ENCODE data around the gene EXOC3L2. TPM values are rescaled to one million over a fixed set of nuclear protein-coding genes. Genes with fewer than 3 reads are reported as not detected.
A peak's percentile ranks its signal among the peaks of the same experiment; 100 is the strongest.

The EXOC3L2 gene
- total RNA-seq, 1 donor from 2014 or later = 1.8 TPM

DNA sequence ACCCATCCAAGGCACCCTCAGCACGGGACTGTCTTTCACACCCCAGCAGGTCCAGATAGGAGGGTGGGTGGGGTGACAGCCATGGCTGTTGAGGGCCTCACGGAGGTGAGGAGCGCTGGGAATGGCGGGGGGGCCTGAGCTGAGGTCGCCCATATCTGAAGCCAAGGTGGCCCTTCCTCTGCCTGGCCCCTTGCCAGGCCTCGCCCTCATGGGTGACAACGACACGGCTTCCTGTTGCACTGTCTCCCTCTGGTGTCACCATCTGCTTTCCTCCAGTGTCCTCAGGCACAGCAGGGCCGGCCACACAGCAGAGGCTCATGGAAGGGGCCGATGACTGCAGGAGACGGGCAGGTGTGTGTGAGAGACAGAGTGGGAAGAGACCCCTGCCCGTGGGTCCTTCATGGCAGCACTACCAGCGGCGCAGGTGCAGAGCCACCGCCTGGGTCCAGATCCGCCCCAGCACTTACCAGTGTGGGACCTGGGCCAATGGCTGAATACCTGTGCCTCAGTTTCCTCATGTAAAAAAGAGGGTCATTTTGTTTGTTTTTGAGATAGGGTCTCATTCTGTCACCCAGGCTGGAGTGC is 76.3 kb downstream of the EXOC3L2 start:
- no peaks in the 10 kb centered on the region for H3K27me3 ChIP-seq (ENCODE audit: low read depth)
- peaks cover 50% of the 10 kb centered on the region for H3K4me1 ChIP-seq
- H3K36me3 ChIP-seq = no peaks in the 10 kb centered on the region
- intact Hi-C loops (cut with micrococcal nuclease) = no loop called here
- no peak overlapping the region for H3K27ac ChIP-seq (replicated peaks)
- TF ChIP-seq, protein P1, sequence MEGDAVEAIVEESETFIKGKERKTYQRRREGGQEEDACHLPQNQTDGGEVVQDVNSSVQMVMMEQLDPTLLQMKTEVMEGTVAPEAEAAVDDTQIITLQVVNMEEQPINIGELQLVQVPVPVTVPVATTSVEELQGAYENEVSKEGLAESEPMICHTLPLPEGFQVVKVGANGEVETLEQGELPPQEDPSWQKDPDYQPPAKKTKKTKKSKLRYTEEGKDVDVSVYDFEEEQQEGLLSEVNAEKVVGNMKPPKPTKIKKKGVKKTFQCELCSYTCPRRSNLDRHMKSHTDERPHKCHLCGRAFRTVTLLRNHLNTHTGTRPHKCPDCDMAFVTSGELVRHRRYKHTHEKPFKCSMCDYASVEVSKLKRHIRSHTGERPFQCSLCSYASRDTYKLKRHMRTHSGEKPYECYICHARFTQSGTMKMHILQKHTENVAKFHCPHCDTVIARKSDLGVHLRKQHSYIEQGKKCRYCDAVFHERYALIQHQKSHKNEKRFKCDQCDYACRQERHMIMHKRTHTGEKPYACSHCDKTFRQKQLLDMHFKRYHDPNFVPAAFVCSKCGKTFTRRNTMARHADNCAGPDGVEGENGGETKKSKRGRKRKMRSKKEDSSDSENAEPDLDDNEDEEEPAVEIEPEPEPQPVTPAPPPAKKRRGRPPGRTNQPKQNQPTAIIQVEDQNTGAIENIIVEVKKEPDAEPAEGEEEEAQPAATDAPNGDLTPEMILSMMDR (IDR thresholded peaks at IDR 0.05; ENCODE audit: borderline replicate concordance) = no peak
- no peaks in the 10 kb centered on the region for H3K9me3 ChIP-seq (replicated peaks)
- peak; percentile 13 for DNase-seq
- no peak overlapping the region for H3K4me3 ChIP-seq

DNA sequence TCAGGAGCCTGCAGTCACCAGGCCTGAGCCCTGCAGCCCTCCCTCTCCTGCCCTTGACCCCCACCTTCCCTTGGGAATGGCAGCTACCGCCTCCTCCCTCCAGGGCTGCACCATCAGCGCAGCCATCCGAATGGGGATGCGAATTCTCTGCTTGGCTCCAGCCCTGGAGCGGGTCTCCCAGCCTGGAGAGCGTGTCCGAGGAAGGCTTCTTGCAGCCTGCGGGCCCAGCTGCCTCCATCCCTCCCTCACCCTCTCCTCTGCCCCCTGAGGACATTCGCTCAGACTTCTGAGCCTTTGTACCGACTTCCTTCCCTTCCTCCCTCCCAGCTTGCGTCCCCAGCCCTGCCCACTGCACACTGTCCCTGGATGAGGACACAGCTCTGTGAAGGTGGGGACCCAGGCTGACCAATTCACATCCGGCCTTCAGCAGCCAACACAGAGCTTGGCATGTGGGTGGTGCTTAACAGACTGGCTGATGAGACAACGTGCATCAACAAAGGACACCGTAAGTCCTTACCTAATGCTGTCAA is 78.4 kb downstream of the EXOC3L2 start:
- Histone ChIP-seq H3K9me3 (replicated peaks) (no peaks in the 10 kb centered on the region), H3K27ac (replicated peaks) (peak overlapping the region; percentile 72), H3K27me3 (ENCODE audit: low read depth) (peaks cover 8% of the 10 kb centered on the region), H3K4me3 (peak overlapping the region; percentile 19), H3K36me3 (no peaks in the 10 kb centered on the region), H3K4me1 (peaks cover 45% of the 10 kb centered on the region)
- TF ChIP-seq, protein P1 (IDR thresholded peaks at IDR 0.05; ENCODE audit: borderline replicate concordance) = no peak
- intact Hi-C loops (cut with micrococcal nuclease) = no loop called here
- DNase-seq = peak; percentile 29

DNA sequence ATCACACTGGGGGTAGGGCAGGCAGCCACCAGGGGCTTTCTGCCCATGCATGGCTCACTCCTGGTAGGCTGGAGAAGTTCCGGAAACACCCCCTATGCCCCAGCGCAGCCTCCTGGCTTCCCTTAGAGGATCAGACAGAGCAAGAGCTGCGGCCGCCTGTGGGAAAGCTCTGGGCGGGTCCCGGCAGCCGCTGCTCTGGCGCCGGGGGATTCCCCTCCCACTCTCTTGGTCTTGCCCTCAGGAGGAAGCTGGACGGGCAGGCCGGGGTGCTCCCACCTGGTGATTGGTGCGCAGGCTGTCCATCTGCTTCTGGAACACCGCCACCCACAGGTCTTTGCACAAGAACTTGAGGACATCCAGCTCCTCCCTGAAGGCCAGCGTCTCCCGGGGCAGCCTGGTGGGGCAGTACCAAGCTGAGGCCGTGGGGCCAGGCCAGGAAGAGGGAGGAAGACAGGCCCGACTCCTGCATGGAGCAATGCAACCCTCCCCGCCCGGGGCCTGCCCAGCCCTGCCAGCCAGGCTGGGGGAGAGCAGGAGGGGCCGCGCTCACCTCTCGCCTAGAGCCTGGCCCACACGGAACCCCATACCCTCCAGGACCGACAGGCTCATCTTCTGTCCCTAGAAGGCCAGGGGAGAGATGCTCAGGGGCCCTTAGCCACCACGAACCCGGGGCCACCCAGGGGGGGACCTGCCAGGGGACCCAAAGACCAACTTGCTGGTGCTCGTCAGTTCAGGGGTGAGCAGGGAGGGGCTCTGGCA is 80.5 kb downstream of the EXOC3L2 start:
- intact Hi-C loops (cut with micrococcal nuclease) = no loop called here
- peaks cover 28% of the 10 kb centered on the region for H3K27me3 ChIP-seq (ENCODE audit: low read depth)
- peak; percentile 45 for DNase-seq
- peak overlapping the region; percentile 25 for H3K4me3 ChIP-seq
- H3K27ac ChIP-seq (replicated peaks) = peak overlapping the region; percentile 37
- no peaks in the 10 kb centered on the region for H3K9me3 ChIP-seq (replicated peaks)
- TF ChIP-seq, protein P1 (IDR thresholded peaks at IDR 0.05; ENCODE audit: borderline replicate concordance) = no peak
- peaks cover 35% of the 10 kb centered on the region for H3K4me1 ChIP-seq
- no peaks in the 10 kb centered on the region for H3K36me3 ChIP-seq

DNA sequence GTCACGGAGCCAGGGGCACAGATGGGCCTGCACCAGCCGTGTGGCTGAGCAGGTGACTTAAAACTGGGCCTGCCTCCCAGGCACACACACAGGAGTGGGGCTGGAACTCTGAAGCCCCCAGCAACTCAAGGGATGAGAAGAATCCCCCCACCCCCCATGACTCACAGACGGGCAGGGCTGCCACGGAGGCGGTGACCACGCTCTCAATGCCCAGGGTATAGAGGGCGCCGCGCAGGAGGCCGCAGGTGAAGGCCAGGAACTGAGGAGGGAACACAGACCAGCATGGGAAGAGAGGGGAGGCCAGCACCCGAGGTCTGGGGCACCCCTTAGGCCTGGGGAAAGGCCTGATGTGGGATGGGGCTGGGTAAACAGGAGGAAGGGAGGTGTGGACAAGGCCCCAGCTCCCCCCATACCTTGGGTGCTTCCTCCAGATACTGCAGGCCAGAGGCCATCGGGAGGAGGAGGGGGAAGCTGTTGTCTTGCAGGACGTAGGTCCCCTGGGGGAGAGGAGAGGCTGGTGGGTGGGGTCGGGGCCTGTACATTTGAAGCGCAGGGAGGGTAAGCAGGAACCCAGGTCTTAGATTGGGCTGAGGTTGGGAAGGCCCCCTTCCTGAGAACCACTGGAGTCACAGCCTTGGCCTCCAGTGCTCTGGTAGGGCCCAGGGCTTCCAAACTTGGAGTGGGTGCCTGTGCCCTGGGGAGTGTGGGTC is 81.3 kb downstream of the EXOC3L2 start:
- H3K4me3 ChIP-seq = peak overlapping the region; percentile 25
- peaks cover 35% of the 10 kb centered on the region for H3K4me1 ChIP-seq
- H3K27ac ChIP-seq (replicated peaks) = peak overlapping the region; percentile 37
- H3K9me3 ChIP-seq (replicated peaks) = no peaks in the 10 kb centered on the region
- no peaks in the 10 kb centered on the region for H3K36me3 ChIP-seq
- intact Hi-C loops (cut with micrococcal nuclease) = no loop called here
- no peak for DNase-seq
- TF ChIP-seq, protein P1 (IDR thresholded peaks at IDR 0.05; ENCODE audit: borderline replicate concordance) = no peak
- H3K27me3 ChIP-seq (ENCODE audit: low read depth) = peaks cover 37% of the 10 kb centered on the region

DNA sequence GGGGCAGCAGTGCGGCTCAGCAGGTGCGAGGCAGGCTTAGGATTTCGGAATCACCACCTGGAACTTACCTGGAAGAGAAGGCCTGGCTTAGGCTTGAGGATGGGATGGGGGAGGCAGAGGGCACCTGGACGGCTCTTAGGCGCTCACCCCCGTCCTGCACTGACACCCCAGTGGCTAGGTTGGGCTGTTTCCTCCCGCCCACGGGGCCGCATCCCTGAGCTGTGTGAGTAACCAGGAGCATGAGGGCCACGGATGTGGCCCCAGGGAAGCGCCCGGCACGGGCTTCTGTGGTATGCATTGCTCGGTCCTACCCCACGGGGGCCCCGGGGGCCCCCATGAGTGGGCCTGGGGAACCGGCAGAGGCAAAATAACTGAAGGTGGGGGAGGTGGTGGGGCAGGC is 82.1 kb downstream of the EXOC3L2 start:
- intact Hi-C loops (cut with micrococcal nuclease) = no loop called here

More for the DNA sequence above, 82.1 kb downstream of the EXOC3L2 start:
- H3K4me1 ChIP-seq = peaks cover 35% of the 10 kb centered on the region
- H3K4me3 ChIP-seq = no peak overlapping the region
- TF ChIP-seq, protein P1 (IDR thresholded peaks at IDR 0.05; ENCODE audit: borderline replicate concordance) = no peak
- DNase-seq = no peak
- H3K9me3 ChIP-seq (replicated peaks) = no peaks in the 10 kb centered on the region
- no peak overlapping the region for H3K27ac ChIP-seq (replicated peaks)
- peaks cover 44% of the 10 kb centered on the region for H3K27me3 ChIP-seq (ENCODE audit: low read depth)
- H3K36me3 ChIP-seq = no peaks in the 10 kb centered on the region

Data from left ventricle myocardium inferior (tissue), 1 donor.